ENCODE data around the gene ISY1. TPM values are rescaled to one million over a fixed set of nuclear protein-coding genes. Genes with fewer than 3 reads are reported as not detected.

ISY1 gene
- total and polyA plus RNA-seq, 8 donors, result 5.4 to 31.5 (median 13.2) TPM

DNA sequence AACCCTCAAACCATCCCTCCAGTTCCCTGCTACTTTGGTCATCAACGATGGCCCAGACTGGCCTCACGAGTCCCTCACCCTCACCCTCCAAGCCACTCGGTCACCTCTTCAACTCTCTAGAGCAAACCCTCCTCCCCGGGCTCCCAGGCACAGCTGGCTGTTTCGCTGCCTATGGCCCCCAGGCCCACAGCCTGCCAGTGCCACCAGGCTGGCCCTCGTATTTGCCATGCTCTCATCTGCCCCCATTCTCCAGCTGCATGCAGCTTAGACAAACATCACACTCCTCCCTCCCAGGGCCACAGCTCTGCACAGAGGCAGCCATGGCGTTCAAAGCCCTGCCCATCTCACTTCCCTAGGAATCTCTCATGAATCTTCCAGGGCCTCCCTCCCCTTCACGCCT is 53.1 kb downstream of the ISY1 start:
- 76 to 84% (median 82%) methylated on average over 8 of the region's 8 CpGs for WGBS, 5 donors
- DNase-seq, result no peak
- Histone ChIP-seq H3K27me3 (no peaks in the 10 kb centered on the region), H3K9me3 (no peaks in the 10 kb centered on the region), H3K4me3 (no peak overlapping the region), H3K27ac (no peak overlapping the region), H3K4me1 (peaks cover 0 to 52% (median 20%) of the 10 kb centered on the region in 4 donors), H3K36me3 (peaks cover 0 to 68% (median 58%) of the 10 kb centered on the region in 4 donors)
- TF ChIP-seq, protein P1, sequence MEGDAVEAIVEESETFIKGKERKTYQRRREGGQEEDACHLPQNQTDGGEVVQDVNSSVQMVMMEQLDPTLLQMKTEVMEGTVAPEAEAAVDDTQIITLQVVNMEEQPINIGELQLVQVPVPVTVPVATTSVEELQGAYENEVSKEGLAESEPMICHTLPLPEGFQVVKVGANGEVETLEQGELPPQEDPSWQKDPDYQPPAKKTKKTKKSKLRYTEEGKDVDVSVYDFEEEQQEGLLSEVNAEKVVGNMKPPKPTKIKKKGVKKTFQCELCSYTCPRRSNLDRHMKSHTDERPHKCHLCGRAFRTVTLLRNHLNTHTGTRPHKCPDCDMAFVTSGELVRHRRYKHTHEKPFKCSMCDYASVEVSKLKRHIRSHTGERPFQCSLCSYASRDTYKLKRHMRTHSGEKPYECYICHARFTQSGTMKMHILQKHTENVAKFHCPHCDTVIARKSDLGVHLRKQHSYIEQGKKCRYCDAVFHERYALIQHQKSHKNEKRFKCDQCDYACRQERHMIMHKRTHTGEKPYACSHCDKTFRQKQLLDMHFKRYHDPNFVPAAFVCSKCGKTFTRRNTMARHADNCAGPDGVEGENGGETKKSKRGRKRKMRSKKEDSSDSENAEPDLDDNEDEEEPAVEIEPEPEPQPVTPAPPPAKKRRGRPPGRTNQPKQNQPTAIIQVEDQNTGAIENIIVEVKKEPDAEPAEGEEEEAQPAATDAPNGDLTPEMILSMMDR (IDR thresholded peaks at IDR 0.05), result no peak
- TF ChIP-seq EP300 (IDR thresholded peaks at IDR 0.05), result no peak
- TF ChIP-seq POLR2A (IDR thresholded peaks at IDR 0.05), result no peak
- intact Hi-C loops (cut with DNase I; ENCODE audit: low total_unique reads), result no loop called here

DNA sequence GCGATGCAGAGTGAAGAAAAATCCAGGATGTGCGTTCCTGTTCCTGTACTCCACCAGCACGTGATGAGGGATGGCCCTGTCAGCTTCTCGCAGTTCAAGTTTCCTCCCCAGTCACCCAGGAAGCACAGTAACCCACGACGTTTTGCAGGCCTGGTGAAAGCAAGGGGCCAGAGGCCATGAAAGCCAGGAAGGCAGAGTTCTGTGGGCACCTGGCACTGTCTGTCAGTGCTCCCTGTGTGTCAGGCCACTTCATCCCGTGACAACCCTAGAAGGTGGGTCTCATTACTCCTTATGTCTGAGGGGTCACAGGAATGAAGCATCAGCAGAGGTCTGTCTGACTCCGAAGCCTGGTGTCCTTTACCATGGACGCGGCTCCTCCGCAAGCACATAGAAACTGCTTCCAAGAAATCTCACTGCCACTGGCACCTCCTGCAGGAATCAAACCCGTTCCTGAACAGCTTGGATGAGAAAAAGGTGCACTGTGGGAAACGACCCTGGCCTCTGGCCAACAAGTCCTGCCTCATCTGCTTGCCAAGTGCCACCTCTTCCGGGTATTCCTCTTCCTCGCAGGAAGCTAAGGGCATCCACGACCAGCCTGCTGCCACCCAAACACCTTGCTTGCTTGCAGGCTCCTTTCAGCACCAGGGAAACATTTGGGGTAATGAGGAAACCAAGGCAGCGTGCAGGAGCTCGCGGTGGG is 53.8 kb downstream of the ISY1 start:
- Histone ChIP-seq H3K4me1 (peaks cover 0 to 46% (median 21%) of the 10 kb centered on the region in 4 donors), H3K4me3 (no peak overlapping the region), H3K27me3 (no peaks in the 10 kb centered on the region), H3K27ac (no peak overlapping the region), H3K36me3 (peaks cover 0 to 60% (median 51%) of the 10 kb centered on the region in 4 donors), H3K9me3 (no peaks in the 10 kb centered on the region)
- 66 to 83% (median 68%) methylated on average over 14 to 19 of the region's 19 CpGs for WGBS, 5 donors
- no peak for TF ChIP-seq POLR2AphosphoS5 (IDR thresholded peaks at IDR 0.05)
- no peak for TF ChIP-seq EP300 (IDR thresholded peaks at IDR 0.05)
- TF ChIP-seq POLR2A (IDR thresholded peaks at IDR 0.05), result no peak
- TF ChIP-seq, protein P1 (IDR thresholded peaks at IDR 0.05), result no peak
- intact Hi-C loops (cut with DNase I; ENCODE audit: low total_unique reads), result no loop called here
- DNase-seq, result peak in 1 of 2 donors; percentile 44

DNA sequence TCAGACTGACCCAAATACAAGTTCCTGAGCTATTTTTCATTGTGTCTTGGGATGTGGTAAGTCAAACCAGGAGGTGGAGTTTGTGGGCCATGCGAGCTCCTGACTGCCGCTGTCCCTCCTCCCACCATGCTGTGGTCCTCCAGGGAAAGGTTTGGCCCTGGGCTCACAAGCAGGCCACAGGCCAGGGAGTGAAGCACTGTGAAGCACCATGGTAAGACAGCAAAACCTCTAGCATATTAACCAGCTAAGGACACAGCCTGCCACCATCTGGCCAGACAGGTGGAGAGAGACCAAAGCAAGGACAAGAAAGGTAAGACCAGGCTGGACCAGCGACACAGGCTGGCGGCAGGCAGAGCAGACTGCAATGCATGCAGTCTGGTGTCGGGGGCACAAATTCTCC is 54.5 kb downstream of the ISY1 start:
- no peak overlapping the region for H3K27ac ChIP-seq
- TF ChIP-seq POLR2AphosphoS5 (IDR thresholded peaks at IDR 0.05), result no peak
- no peak for TF ChIP-seq EP300 (IDR thresholded peaks at IDR 0.05)
- TF ChIP-seq, protein P1 (IDR thresholded peaks at IDR 0.05), result no peak
- no peak for TF ChIP-seq POLR2A (IDR thresholded peaks at IDR 0.05)

GRCh38 chr3:129105862-129106261 is 55.0 kb downstream of the ISY1 start:
- peaks cover 0 to 54% (median 45%) of the 10 kb centered on the region in 4 donors for H3K36me3 ChIP-seq
- no peak overlapping the region for H3K4me3 ChIP-seq
- 75 to 90% (median 81%) methylated on average over 4 of the region's 4 CpGs for WGBS, 5 donors

More for the DNA sequence above, 54.5 kb downstream of the ISY1 start:
- Histone ChIP-seq H3K4me1 (peaks cover 0 to 53% (median 24%) of the 10 kb centered on the region in 4 donors), H3K4me3 (no peak overlapping the region), H3K9me3 (no peaks in the 10 kb centered on the region), H3K36me3 (peaks cover 0 to 58% (median 47%) of the 10 kb centered on the region in 4 donors), H3K27me3 (no peaks in the 10 kb centered on the region)
- intact Hi-C loops (cut with DNase I; ENCODE audit: low total_unique reads), result no loop called here
- WGBS, 5 donors, result 80 to 88% (median 87%) methylated on average over 5 of the region's 5 CpGs
- DNase-seq, result no peak

More at GRCh38 chr3:129105862-129106261, 55.0 kb downstream of the ISY1 start:
- intact Hi-C loops (cut with DNase I; ENCODE audit: low total_unique reads), result no loop called here
- TF ChIP-seq EP300 (IDR thresholded peaks at IDR 0.05), result no peak
- no peak for TF ChIP-seq POLR2AphosphoS5 (IDR thresholded peaks at IDR 0.05)
- TF ChIP-seq, protein P1 (IDR thresholded peaks at IDR 0.05), result no peak
- no peak for TF ChIP-seq POLR2A (IDR thresholded peaks at IDR 0.05)
- no peaks in the 10 kb centered on the region for H3K27me3 ChIP-seq
- no peak overlapping the region for H3K27ac ChIP-seq
- peaks cover 0 to 53% (median 24%) of the 10 kb centered on the region in 4 donors for H3K4me1 ChIP-seq
- no peaks in the 10 kb centered on the region for H3K9me3 ChIP-seq
- DNase-seq, result no peak

Data from stomach (tissue), 9 donors.